ENCODE results near the gene PPARA.

The PPARA gene

GRCh38 chr22:46169628-46170027, 19.3 kb downstream of the PPARA start:
- no peak for TF ChIP-seq CTCF (IDR thresholded peaks at IDR 0.05; ENCODE audit: low read depth, low read length)
- H3K4me3 ChIP-seq (ENCODE audit: low read depth, low read length) = no peak overlapping the region
- in situ Hi-C loops (cut with HindIII; ENCODE audit: low sequenced_read_pairs) = no loop called here
- DNase-seq (ENCODE audit: low read depth, low spot score) = no peak

GRCh38 chr22:46171940-46172339, 21.6 kb downstream of the PPARA start:
- in situ Hi-C loops (cut with HindIII; ENCODE audit: low sequenced_read_pairs) = no loop called here
- no peak overlapping the region for H3K4me3 ChIP-seq (ENCODE audit: low read depth, low read length)
- peak; percentile 62 for DNase-seq (ENCODE audit: low read depth, low spot score)
- no peak for TF ChIP-seq CTCF (IDR thresholded peaks at IDR 0.05; ENCODE audit: low read depth, low read length)

- no peak for TF ChIP-seq CTCF (IDR thresholded peaks at IDR 0.05; ENCODE audit: low read depth, low read length)
Measured at GRCh38 chr22:46172522-46173110, 22.3 kb downstream of the PPARA start.

GRCh38 chr22:46173152-46173551, 22.8 kb downstream of the PPARA start:
- no peak overlapping the region for H3K4me3 ChIP-seq (ENCODE audit: low read depth, low read length)
- DNase-seq (ENCODE audit: low read depth, low spot score) = no peak
- TF ChIP-seq CTCF (IDR thresholded peaks at IDR 0.05; ENCODE audit: low read depth, low read length) = no peak
- in situ Hi-C loops (cut with HindIII; ENCODE audit: low sequenced_read_pairs) = no loop called here

More at GRCh38 chr22:46172522-46173110, 22.3 kb downstream of the PPARA start:
- no peak overlapping the region for H3K4me3 ChIP-seq (ENCODE audit: low read depth, low read length)
- in situ Hi-C loops (cut with HindIII; ENCODE audit: low sequenced_read_pairs) = no loop called here
- no peak for DNase-seq (ENCODE audit: low read depth, low spot score)

- no peak for TF ChIP-seq CTCF (IDR thresholded peaks at IDR 0.05; ENCODE audit: low read depth, low read length)
- H3K4me3 ChIP-seq (ENCODE audit: low read depth, low read length) = no peak overlapping the region
- in situ Hi-C loops (cut with HindIII; ENCODE audit: low sequenced_read_pairs) = no loop called here
- no peak for DNase-seq (ENCODE audit: low read depth, low spot score)
Measured at GRCh38 chr22:46175631-46176030, 25.3 kb downstream of the PPARA start.

GRCh38 chr22:46176508-46177003, 26.2 kb downstream of the PPARA start:
- H3K4me3 ChIP-seq (ENCODE audit: low read depth, low read length) = no peak overlapping the region
- in situ Hi-C loops (cut with HindIII; ENCODE audit: low sequenced_read_pairs) = no loop called here
- DNase-seq (ENCODE audit: low read depth, low spot score) = no peak
- no peak for TF ChIP-seq CTCF (IDR thresholded peaks at IDR 0.05; ENCODE audit: low read depth, low read length)

Measured in astrocyte of the spinal cord (primary cell).